ENCODE data around the gene NCOA7.
A peak's percentile ranks its signal among the peaks of the same experiment; 100 is the strongest.

NCOA7 gene

GRCh38 chr6:125951323-125951722 lies 160.6 kb downstream of the NCOA7 start:
- peaks cover 16% of the 10 kb centered on the region for H3K4me1 ChIP-seq (ENCODE audit: low read length)
- no peak for DNase-seq

DNA sequence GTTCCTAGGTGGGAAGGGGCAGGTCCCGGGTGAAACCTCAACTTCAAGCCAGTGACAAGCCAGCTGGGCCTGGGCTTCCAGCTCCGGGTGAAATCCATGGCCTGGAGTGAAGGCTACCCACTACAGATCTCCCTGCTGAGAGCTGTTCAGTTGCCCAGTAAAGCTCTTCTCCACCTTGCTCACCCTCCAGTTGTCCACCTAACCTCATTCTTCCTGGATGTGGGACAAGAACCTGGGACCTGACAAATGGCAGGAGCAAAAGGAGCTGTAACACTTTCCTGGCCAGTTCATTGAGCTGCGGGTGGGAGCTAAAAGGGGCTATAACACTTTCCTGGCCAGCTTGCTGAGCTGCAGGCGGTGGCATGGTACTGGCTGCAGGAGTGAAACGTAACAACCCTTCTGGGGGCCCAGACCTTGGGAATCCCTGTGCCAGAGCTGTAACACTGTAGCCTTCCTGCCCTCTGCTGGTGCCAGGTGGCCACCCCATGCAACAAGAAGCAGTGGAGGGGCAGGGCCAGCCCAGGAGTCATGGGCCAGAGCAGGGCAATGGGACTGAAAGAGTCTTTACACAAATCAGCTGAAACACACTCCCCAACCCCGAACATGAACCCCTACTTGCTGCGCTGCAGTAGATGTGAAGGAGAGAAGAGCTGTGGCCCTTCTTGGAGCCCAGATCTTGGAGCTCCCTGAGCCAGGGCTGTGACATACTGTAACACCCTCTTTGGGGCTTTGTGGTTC lies 162.2 kb downstream of the NCOA7 start:
- TF ChIP-seq EZH2 (optimal IDR thresholded peaks at IDR 0.05; ENCODE audit: low read depth, low read length), result no peak
- TF ChIP-seq, protein P1, sequence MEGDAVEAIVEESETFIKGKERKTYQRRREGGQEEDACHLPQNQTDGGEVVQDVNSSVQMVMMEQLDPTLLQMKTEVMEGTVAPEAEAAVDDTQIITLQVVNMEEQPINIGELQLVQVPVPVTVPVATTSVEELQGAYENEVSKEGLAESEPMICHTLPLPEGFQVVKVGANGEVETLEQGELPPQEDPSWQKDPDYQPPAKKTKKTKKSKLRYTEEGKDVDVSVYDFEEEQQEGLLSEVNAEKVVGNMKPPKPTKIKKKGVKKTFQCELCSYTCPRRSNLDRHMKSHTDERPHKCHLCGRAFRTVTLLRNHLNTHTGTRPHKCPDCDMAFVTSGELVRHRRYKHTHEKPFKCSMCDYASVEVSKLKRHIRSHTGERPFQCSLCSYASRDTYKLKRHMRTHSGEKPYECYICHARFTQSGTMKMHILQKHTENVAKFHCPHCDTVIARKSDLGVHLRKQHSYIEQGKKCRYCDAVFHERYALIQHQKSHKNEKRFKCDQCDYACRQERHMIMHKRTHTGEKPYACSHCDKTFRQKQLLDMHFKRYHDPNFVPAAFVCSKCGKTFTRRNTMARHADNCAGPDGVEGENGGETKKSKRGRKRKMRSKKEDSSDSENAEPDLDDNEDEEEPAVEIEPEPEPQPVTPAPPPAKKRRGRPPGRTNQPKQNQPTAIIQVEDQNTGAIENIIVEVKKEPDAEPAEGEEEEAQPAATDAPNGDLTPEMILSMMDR (IDR thresholded peaks at IDR 0.05; ENCODE audit: low read length), result peak; percentile 68
- H3K9me3 ChIP-seq (replicated peaks; ENCODE audit: insufficient read depth, low read length), result no peaks in the 10 kb centered on the region

More at GRCh38 chr6:125951323-125951722, 160.6 kb downstream of the NCOA7 start:
- Histone ChIP-seq H3K4me3 (ENCODE audit: low read length) (no peak overlapping the region), H3K9me3 (replicated peaks; ENCODE audit: insufficient read depth, low read length) (no peaks in the 10 kb centered on the region), H3K27me3 (replicated peaks; ENCODE audit: insufficient read depth, low read length) (no peaks in the 10 kb centered on the region), H3K27ac (ENCODE audit: low read length) (no peak overlapping the region), H3K36me3 (replicated peaks; ENCODE audit: insufficient read depth, low read length) (no peaks in the 10 kb centered on the region), H3K9me2 (replicated peaks; ENCODE audit: insufficient read depth, low read length) (no peaks in the 10 kb centered on the region), H3K79me2 (ENCODE audit: low read length) (no peaks in the 10 kb centered on the region), H3K9ac (ENCODE audit: low read length) (no peak overlapping the region), H2AFZ (ENCODE audit: low read length) (no peak overlapping the region), H3F3A (ENCODE audit: insufficient read depth, low read length) (peaks cover 6% of the 10 kb centered on the region; the same call in 1 of the 2 replicates), H3K4me2 (ENCODE audit: low read depth, low read length) (no peak overlapping the region), H4K20me1 (ENCODE audit: insufficient read depth, low read length) (no peaks in the 10 kb centered on the region)
- TF ChIP-seq EZH2 (optimal IDR thresholded peaks at IDR 0.05; ENCODE audit: low read depth, low read length), result no peak
- TF ChIP-seq EZH2phosphoT487 (IDR thresholded peaks at IDR 0.05; ENCODE audit: low read length), result no peak
- TF ChIP-seq, protein P1 (IDR thresholded peaks at IDR 0.05; ENCODE audit: low read length), result no peak

GRCh38 chr6:125953502-125953875 lies 162.7 kb downstream of the NCOA7 start:
- no peaks in the 10 kb centered on the region for H3K36me3 ChIP-seq (replicated peaks; ENCODE audit: insufficient read depth, low read length)
- no peak for TF ChIP-seq EZH2phosphoT487 (IDR thresholded peaks at IDR 0.05; ENCODE audit: low read length)
- TF ChIP-seq, protein P1 (IDR thresholded peaks at IDR 0.05; ENCODE audit: low read length), result peak; percentile 77
- H3K9me3 ChIP-seq (replicated peaks; ENCODE audit: insufficient read depth, low read length), result no peaks in the 10 kb centered on the region
- H3F3A ChIP-seq (ENCODE audit: insufficient read depth, low read length), result peaks cover 6% of the 10 kb centered on the region; the same call in 1 of the 2 replicates
- H3K79me2 ChIP-seq (ENCODE audit: low read length), result peaks cover 14% of the 10 kb centered on the region
- H3K9me2 ChIP-seq (replicated peaks; ENCODE audit: insufficient read depth, low read length), result no peaks in the 10 kb centered on the region
- H4K20me1 ChIP-seq (ENCODE audit: insufficient read depth, low read length), result no peaks in the 10 kb centered on the region
- no peak overlapping the region for H3K27ac ChIP-seq (ENCODE audit: low read length)
- H3K9ac ChIP-seq (ENCODE audit: low read length), result no peak overlapping the region; the same call in 1 of the 2 replicates
- peaks cover 16% of the 10 kb centered on the region for H3K4me1 ChIP-seq (ENCODE audit: low read length)
- no peaks in the 10 kb centered on the region for H3K27me3 ChIP-seq (replicated peaks; ENCODE audit: insufficient read depth, low read length)
- peak overlapping the region; percentile 62 for H3K4me3 ChIP-seq (ENCODE audit: low read length)
- H2AFZ ChIP-seq (ENCODE audit: low read length), result peak overlapping the region; percentile 66
- DNase-seq, result peak; percentile 90
- peak overlapping the region; percentile 90 for H3K4me2 ChIP-seq (ENCODE audit: low read depth, low read length)

More for the DNA sequence above, 162.2 kb downstream of the NCOA7 start:
- Histone ChIP-seq H3K79me2 (ENCODE audit: low read length) (peaks cover 8% of the 10 kb centered on the region), H3K4me3 (ENCODE audit: low read length) (peak overlapping the region; percentile 62), H3K9me2 (replicated peaks; ENCODE audit: insufficient read depth, low read length) (no peaks in the 10 kb centered on the region), H3K9ac (ENCODE audit: low read length) (no peak overlapping the region; the same call in 1 of the 2 replicates), H3K4me1 (ENCODE audit: low read length) (peaks cover 16% of the 10 kb centered on the region), H3K27me3 (replicated peaks; ENCODE audit: insufficient read depth, low read length) (no peaks in the 10 kb centered on the region), H2AFZ (ENCODE audit: low read length) (peak overlapping the region; percentile 66), H3F3A (ENCODE audit: insufficient read depth, low read length) (peaks cover 6% of the 10 kb centered on the region; the same call in 1 of the 2 replicates), H3K4me2 (ENCODE audit: low read depth, low read length) (peak overlapping the region; percentile 90), H3K36me3 (replicated peaks; ENCODE audit: insufficient read depth, low read length) (no peaks in the 10 kb centered on the region), H4K20me1 (ENCODE audit: insufficient read depth, low read length) (no peaks in the 10 kb centered on the region), H3K27ac (ENCODE audit: low read length) (no peak overlapping the region)
- peak; percentile 57 for DNase-seq

Data from MM.1S (cell line).